DND-41 (cell line): ENCODE results near the gene ARSB.

Experiments
- CTCF ChIP-seq: IDR thresholded peaks from 2 replicates; pipeline ENCODE4 v1.5.1; 2012; ENCODE audit warnings: borderline replicate concordance, low read length, moderate library complexity, mild to moderate bottlenecking; ENCODE audit not compliant: poor library complexity, severe bottlenecking; ENCODE audit errors: extremely low read depth
- EZH2 ChIP-seq: IDR thresholded peaks from 3 replicates; pipeline ENCODE4 v1.6.1; 2012; ENCODE audit warnings: borderline replicate concordance, low read depth, mild to moderate bottlenecking, moderate library complexity, low read length, inconsistent platforms; ENCODE audit not compliant: severe bottlenecking

GRCh38 chr5:78997090-78997489 is 12.0 kb upstream of the ARSB start:
- TF ChIP-seq CTCF, result no peak
- TF ChIP-seq EZH2, result no peak
